Testis (tissue), 2 donors: Measurements from ENCODE around the gene SNAPC1.

Experiments used
- CTCF ChIP-seq, 3 experiments: fragments of 450-650 bp in 2 of 3; fragments of 200-600 bp in 1 of 3; sonication (generic) in 1 of 3; IDR thresholded peaks; one replicate each; pipeline ENCODE4 v1.5.1; 2016 to 2019; ENCODE audit warnings: antibody characterized with exemption in 3 of 3, mild to moderate bottlenecking in 2 of 3, moderate library complexity in 1 of 3
- POLR2A ChIP-seq: fragments of 450-650 bp; IDR thresholded peaks from one replicate; pipeline ENCODE4 v1.6.1; 2017; ENCODE audit warnings: antibody characterized with exemption, mild to moderate bottlenecking, moderate library complexity

- peak in 1 of 3 experiments; percentile 17 for TF ChIP-seq CTCF (IDR thresholded peaks at IDR 0.05)
- TF ChIP-seq POLR2A = no peak
Observed at GRCh38 chr14:61733972-61734371, 28.2 kb upstream of the SNAPC1 start.
